Brain microvascular endothelial cell (primary cell): ENCODE measurements around the gene EFNB3.

Experiments used
- DNase-seq: peaks from one replicate; pipeline ENCODE4 v3.0.0-alpha.2; 2020
- H3K27ac ChIP-seq: fragments of 250-450 bp; sonication (Bioruptor Pico); 2 replicates; pipeline ENCODE4 v1.5.1; 2020; ENCODE audit warnings: mild to moderate bottlenecking, moderate library complexity
- H3K27me3 ChIP-seq: fragments of 250-450 bp; sonication (Bioruptor Pico); replicated peaks from 2 replicates; pipeline ENCODE4 v1.5.1; 2020; ENCODE audit warnings: mild to moderate bottlenecking
- H3K36me3 ChIP-seq: fragments of 250-450 bp; sonication (Bioruptor Pico); replicated peaks from 2 replicates; pipeline ENCODE4 v1.5.1; 2020; ENCODE audit warnings: mild to moderate bottlenecking
- H3K4me3 ChIP-seq: 2 replicates; pipeline ENCODE4 v1.5.1; 2011; ENCODE audit warnings: low read depth, mild to moderate bottlenecking, control low read depth, low read length, moderate library complexity
- CTCF ChIP-seq: IDR thresholded peaks from 2 replicates; pipeline ENCODE4 v1.5.1; 2011; ENCODE audit warnings: low read depth, mild to moderate bottlenecking, moderate library complexity, low read length, control low read depth, inconsistent platforms; ENCODE audit errors: missing control alignments
- in situ Hi-C: cut with HindIII; loops from 2 replicates; pipeline ENCODE4 v1.10.0; 2017; ENCODE audit warnings: low sequenced_read_pairs, low pct_ligation_motif_present

The EFNB3 gene

GRCh38 chr17:7709031-7709430 is 4.0 kb downstream of the EFNB3 start:
- Histone ChIP-seq H3K27ac (no peak overlapping the region), H3K36me3 (no peaks in the 10 kb centered on the region), H3K4me3 (no peak overlapping the region), H3K27me3 (peaks cover 31% of the 10 kb centered on the region)
- no peak for DNase-seq
- no peak for TF ChIP-seq CTCF
- in situ Hi-C loops = no loop called here

DNA sequence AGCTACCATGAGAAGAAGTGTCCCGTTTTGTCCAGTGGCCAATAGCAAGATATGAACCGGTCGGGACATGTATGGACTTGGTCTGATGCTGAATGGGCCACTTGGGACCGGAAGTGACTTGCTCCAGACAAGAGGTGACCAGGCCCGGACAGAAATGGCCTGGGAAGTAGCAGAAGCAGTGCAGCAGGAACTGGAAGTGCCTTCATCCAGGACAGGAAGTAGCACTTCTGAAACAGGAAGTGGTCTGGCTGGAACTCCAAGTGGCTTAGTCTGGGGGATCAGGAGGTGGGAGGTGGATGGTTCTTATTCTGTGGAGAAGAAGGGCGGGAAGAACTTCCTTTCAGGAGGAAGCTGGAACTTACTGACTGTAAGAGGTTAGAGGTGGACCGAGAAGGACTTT is 5.3 kb downstream of the EFNB3 start:
- in situ Hi-C loops = no loop called here
- Histone ChIP-seq H3K4me3 (no peak overlapping the region), H3K27ac (no peak overlapping the region), H3K27me3 (peaks cover 21% of the 10 kb centered on the region), H3K36me3 (no peaks in the 10 kb centered on the region)
- no peak for DNase-seq
- no peak for TF ChIP-seq CTCF

- H3K4me3 ChIP-seq = no peak overlapping the region
- peak; percentile 42 for TF ChIP-seq CTCF
- no peaks in the 10 kb centered on the region for H3K36me3 ChIP-seq
- H3K27me3 ChIP-seq = peaks cover 12% of the 10 kb centered on the region
- no peak overlapping the region for H3K27ac ChIP-seq
- in situ Hi-C loops = no loop called here
- no peak for DNase-seq
Observed at GRCh38 chr17:7711051-7711755, 6.2 kb downstream of the EFNB3 start.

- H3K27me3 ChIP-seq = peaks cover 7% of the 10 kb centered on the region
- in situ Hi-C loops = no loop called here
Observed at GRCh38 chr17:7712111-7712771, 7.2 kb downstream of the EFNB3 start.

GRCh38 chr17:7713782-7714181 is 8.8 kb downstream of the EFNB3 start:
- no peaks in the 10 kb centered on the region for H3K36me3 ChIP-seq
- in situ Hi-C loops = no loop called here
- H3K27ac ChIP-seq = no peak overlapping the region
- no peak for TF ChIP-seq CTCF
- peaks cover 13% of the 10 kb centered on the region for H3K27me3 ChIP-seq
- no peak overlapping the region for H3K4me3 ChIP-seq
- DNase-seq = no peak

More at GRCh38 chr17:7712111-7712771, 7.2 kb downstream of the EFNB3 start:
- no peak overlapping the region for H3K4me3 ChIP-seq
- no peak for TF ChIP-seq CTCF
- no peaks in the 10 kb centered on the region for H3K36me3 ChIP-seq
- no peak overlapping the region for H3K27ac ChIP-seq
- no peak for DNase-seq
